Measurements from ENCODE around the gene DUSP18.
"Not testable (repeated sequence)": the region's sequence is repeated elsewhere in the genome, so short reads cannot be mapped to it uniquely, and the experiment has no call there.

Gene DUSP18

DNA sequence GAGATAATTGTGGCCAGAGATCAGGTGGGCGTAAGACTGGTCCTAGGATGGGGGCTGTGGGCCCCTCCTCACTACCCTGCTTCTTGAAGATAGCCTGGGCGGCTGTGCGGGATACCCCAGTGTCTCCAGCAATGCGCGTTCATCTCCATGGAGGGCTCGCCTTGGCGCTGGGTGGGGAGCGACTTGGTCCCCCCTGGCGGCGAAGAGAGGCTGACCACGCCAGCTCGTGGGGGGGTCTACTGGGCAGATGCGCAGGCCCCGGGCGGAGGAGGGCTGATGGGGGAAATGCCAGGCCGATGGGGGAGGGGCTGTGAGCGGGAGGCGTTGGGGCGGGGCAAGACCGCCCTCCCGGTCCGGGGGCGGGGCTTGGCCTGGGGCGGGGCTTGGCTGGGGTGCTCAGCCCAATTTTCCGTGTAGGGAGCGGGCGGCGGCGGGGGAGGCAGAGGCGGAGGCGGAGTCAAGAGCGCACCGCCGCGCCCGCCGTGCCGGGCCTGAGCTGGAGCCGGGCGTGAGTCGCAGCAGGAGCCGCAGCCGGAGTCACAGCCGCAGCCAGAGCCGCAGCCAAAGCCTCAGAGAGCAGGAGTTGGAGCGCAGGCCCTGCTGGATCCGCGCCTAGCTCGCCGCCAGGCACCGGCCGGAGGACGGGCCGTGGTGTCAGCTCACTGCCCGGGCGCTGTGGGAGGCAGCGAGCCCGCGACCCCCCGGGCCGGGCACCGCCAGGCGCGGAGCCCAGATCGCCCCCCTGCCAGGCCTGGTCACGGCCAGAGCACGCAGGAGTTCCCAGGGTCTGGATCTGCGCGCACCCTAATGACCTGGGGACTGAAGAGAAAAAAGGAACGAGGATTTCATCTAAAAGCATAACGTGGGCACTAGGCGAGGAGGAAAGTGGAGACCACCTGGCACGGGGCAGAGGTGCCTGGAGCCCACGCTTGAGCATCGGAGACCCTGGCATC, 32.1 kb downstream of the DUSP18 start, which contains the start of gene SLC35E4:
Gene SLC35E4 (plus strand): TSS at position 509 of the 953 bp plus-strand sequence. CDS start 670 bp downstream, outside the sequence.
- peak; percentile 86 for DNase-seq
- Histone ChIP-seq H3K36me3 (ENCODE audit: insufficient read depth, low read length) (no peaks in the 10 kb centered on the region), H3K9ac (ENCODE audit: low read depth, low read length) (peak within 1 kb of the TSS; percentile 57), H3K79me2 (ENCODE audit: insufficient read depth, low read length) (no peaks in the 10 kb centered on the region), H2AFZ (ENCODE audit: low read depth, low read length) (peak within 1 kb of the TSS; percentile 73), H3K4me3 (ENCODE audit: low read depth in 1 of 2, low read length in 2 of 2) (peak within 1 kb of the TSS; percentile 12 to 58; a peak in 3 of 4 replicates), H3K27ac (ENCODE audit: low read length) (0 out of 2 replicates have a peak within 1 kb of the TSS, but pooled peaks have one; percentile 11), H3K4me1 (ENCODE audit: insufficient read depth, low read length) (peaks cover 30% of the 10 kb centered on the region), H3K27me3 (ENCODE audit: insufficient read depth, low read length, poor library complexity) (no peaks in the 10 kb centered on the region), H3K9me3 (ENCODE audit: insufficient read depth, low read length, severe bottlenecking) (no peaks in the 10 kb centered on the region), H4K20me1 (ENCODE audit: insufficient read depth, low read length) (0 out of 2 replicates have a peak, but pooled peaks cover 6% of the 10 kb centered on the region), H3K4me2 (ENCODE audit: insufficient read depth, low read length) (peak within 1 kb of the TSS; percentile 92)
- peak; percentile 90 for ATAC-seq (ENCODE audit: insufficient read depth, low read depth)
- TF ChIP-seq, protein P1, sequence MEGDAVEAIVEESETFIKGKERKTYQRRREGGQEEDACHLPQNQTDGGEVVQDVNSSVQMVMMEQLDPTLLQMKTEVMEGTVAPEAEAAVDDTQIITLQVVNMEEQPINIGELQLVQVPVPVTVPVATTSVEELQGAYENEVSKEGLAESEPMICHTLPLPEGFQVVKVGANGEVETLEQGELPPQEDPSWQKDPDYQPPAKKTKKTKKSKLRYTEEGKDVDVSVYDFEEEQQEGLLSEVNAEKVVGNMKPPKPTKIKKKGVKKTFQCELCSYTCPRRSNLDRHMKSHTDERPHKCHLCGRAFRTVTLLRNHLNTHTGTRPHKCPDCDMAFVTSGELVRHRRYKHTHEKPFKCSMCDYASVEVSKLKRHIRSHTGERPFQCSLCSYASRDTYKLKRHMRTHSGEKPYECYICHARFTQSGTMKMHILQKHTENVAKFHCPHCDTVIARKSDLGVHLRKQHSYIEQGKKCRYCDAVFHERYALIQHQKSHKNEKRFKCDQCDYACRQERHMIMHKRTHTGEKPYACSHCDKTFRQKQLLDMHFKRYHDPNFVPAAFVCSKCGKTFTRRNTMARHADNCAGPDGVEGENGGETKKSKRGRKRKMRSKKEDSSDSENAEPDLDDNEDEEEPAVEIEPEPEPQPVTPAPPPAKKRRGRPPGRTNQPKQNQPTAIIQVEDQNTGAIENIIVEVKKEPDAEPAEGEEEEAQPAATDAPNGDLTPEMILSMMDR (IDR thresholded peaks at IDR 0.05; ENCODE audit: borderline replicate concordance, extremely low read depth, low read length, poor library complexity, severe bottlenecking), result no peak
- TF ChIP-seq EZH2 (IDR thresholded peaks at IDR 0.05; ENCODE audit: borderline replicate concordance, low read depth, low read length, severe bottlenecking), result no peak

DNA sequence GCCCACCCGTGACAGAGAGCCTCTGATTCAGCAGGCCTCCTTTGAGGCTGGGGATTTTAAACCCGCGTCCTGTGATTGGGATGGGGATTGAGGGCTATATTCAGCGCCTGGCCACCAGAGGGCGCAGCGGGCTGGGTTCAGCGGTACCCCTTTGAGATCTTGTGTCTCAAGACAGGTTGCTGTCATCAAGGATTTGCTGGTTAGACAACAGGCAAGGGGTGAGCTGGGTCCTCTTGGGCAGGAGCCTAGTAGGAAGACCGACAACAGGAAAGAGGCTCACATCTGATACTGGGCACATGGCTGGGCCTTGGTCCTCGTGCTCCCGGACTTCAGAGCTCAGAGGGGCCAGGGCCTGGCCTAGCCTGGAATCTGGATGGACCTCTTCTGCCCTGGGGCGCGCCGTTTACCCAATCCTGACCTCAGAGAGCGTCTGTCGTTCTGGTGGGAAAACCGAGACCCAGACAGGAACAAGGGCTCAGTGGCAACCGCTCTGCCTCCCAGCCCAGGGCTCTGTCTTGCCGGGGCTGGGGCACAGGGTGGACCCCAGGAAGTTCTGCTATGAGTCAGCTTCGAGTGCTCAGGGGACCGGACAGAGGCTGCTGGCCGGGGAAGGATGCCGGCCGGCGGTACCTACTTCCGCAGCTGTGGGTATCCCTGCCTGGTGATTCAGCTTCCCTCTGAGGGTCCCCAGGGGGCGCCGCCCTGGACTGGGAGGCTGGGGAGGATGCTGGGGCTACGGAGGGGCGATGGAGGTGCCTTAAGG, 33.0 kb downstream of the DUSP18 start:
- Histone ChIP-seq H3K4me1 (ENCODE audit: insufficient read depth, low read length) (peaks cover 30% of the 10 kb centered on the region), H3K27ac (ENCODE audit: low read length) (no peak overlapping the region), H3K79me2 (ENCODE audit: insufficient read depth, low read length) (no peaks in the 10 kb centered on the region), H3K4me3 (ENCODE audit: low read depth in 1 of 2, low read length in 2 of 2) (0 out of 4 replicates have a peak overlapping the region, but pooled peaks of 1 of the 2 experiments have one; percentile 58), H3K9me3 (ENCODE audit: insufficient read depth, low read length, severe bottlenecking) (no peaks in the 10 kb centered on the region), H3K36me3 (ENCODE audit: insufficient read depth, low read length) (no peaks in the 10 kb centered on the region), H2AFZ (ENCODE audit: low read depth, low read length) (peak overlapping the region; percentile 56), H3K9ac (ENCODE audit: low read depth, low read length) (no peak overlapping the region; the same call in 1 of the 2 replicates), H3K4me2 (ENCODE audit: insufficient read depth, low read length) (peak overlapping the region; percentile 92), H4K20me1 (ENCODE audit: insufficient read depth, low read length) (0 out of 2 replicates have a peak, but pooled peaks cover 6% of the 10 kb centered on the region), H3K27me3 (ENCODE audit: insufficient read depth, low read length, poor library complexity) (no peaks in the 10 kb centered on the region)
- ATAC-seq (ENCODE audit: insufficient read depth, low read depth) (peak; percentile 78), DNase-seq (peak; percentile 82)
- TF ChIP-seq, protein P1 (IDR thresholded peaks at IDR 0.05; ENCODE audit: borderline replicate concordance, extremely low read depth, low read length, poor library complexity, severe bottlenecking), result peak; percentile 97
- no peak for TF ChIP-seq EZH2 (IDR thresholded peaks at IDR 0.05; ENCODE audit: borderline replicate concordance, low read depth, low read length, severe bottlenecking)

DNA sequence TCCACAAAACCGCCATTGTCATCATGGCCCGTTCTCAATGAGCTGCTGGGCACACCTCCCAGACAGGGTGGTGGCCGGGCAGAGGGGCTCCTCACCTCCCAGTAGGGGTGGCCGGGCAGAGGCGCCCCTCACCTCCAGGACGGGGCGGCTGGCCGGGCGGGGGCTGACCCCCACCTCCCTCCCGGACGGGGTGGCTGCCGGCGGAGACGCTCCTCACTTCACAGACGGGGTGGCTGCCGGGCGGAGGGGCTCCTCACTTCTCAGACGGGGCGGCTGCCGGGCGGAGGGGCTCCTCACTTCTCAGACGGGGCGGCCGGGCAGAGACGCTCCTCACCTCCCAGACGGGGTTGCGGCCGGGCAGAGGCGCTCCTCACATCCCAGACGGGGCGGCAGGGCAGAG, 36.2 kb downstream of the DUSP18 start:
- H4K20me1 ChIP-seq (ENCODE audit: insufficient read depth, low read length); H3K4me3 ChIP-seq (ENCODE audit: low read depth in 1 of 2, low read length in 2 of 2); H3K36me3 ChIP-seq (ENCODE audit: insufficient read depth, low read length); H3K27ac ChIP-seq (ENCODE audit: low read length); ATAC-seq (ENCODE audit: insufficient read depth, low read depth); H3K9me3 ChIP-seq (ENCODE audit: insufficient read depth, low read length, severe bottlenecking); H3K27me3 ChIP-seq (ENCODE audit: insufficient read depth, low read length, poor library complexity); H3K79me2 ChIP-seq (ENCODE audit: insufficient read depth, low read length); H2AFZ ChIP-seq (ENCODE audit: low read depth, low read length); H3K4me2 ChIP-seq (ENCODE audit: insufficient read depth, low read length); DNase-seq; H3K9ac ChIP-seq (ENCODE audit: low read depth, low read length): not testable (repeated sequence)
- H3K4me1 ChIP-seq (ENCODE audit: insufficient read depth, low read length), result peaks cover 24% of the 10 kb centered on the region
